ENCODE data around the gene CLMN.
A peak's percentile ranks its signal among the peaks of the same experiment; 100 is the strongest.

Gene CLMN

DNA sequence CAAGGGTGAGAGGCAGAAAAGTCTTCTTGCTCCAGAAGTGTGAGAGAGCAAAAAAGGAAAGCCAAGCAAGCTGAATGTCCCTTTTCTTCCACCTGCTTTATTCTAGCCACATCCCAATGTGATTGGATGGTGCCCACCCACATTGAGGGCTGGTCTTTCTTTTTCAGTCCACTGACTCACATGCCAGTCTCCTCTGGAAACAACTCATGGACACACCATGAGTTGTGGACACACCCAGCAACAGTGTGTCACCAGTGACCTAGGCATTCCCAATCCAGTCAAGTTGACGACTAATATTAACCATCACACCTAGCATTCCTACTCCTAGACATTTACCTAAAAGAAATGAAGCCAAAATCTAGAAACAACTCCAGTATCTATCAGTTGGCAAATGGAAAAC is 155.2 kb downstream of the CLMN start:
- Histone ChIP-seq H3K4me1 (ENCODE audit: control insufficient read depth, insufficient read depth, low read length) (peaks cover 3% of the 10 kb centered on the region), H3K9me3 (ENCODE audit: control insufficient read depth, insufficient read depth, low read length) (no peaks in the 10 kb centered on the region), H3K27me3 (ENCODE audit: control insufficient read depth, insufficient read depth, low read length) (no peaks in the 10 kb centered on the region), H3K9ac (ENCODE audit: low read depth, low read length) (no peak overlapping the region), H3K36me3 (ENCODE audit: control insufficient read depth, insufficient read depth, low read length) (no peaks in the 10 kb centered on the region), H3K4me3 (ENCODE audit: low read depth, low read length) (no peak overlapping the region)

DNA sequence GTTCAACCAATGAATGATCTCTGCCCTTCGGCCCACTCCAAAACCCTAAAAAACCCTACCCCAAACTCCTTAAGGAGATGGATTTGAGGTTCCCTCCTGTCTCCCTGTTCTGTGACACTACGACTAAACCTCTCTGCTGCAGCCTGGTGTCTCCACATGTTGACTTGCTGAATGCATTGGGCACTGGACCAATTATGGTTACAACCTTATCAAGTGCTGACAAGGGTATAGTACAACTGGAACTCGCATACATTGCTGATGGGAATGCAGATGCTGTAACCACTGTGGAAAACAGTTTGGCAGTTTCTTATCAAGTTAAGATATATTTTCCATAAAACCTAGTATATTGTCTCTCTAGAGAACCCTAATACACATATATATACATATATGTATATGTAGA is 156.0 kb downstream of the CLMN start:
- no peak overlapping the region for H3K4me3 ChIP-seq (ENCODE audit: low read depth, low read length)
- no peak overlapping the region for H3K9ac ChIP-seq (ENCODE audit: low read depth, low read length)
- no peaks in the 10 kb centered on the region for H3K27me3 ChIP-seq (ENCODE audit: control insufficient read depth, insufficient read depth, low read length)
- no peaks in the 10 kb centered on the region for H3K36me3 ChIP-seq (ENCODE audit: control insufficient read depth, insufficient read depth, low read length)
- H3K9me3 ChIP-seq (ENCODE audit: control insufficient read depth, insufficient read depth, low read length): no peaks in the 10 kb centered on the region
- peaks cover 3% of the 10 kb centered on the region for H3K4me1 ChIP-seq (ENCODE audit: control insufficient read depth, insufficient read depth, low read length)

GRCh38 chr14:95163132-95163531 is 156.6 kb downstream of the CLMN start:
- Histone ChIP-seq H3K27me3 (ENCODE audit: control insufficient read depth, insufficient read depth, low read length) (no peaks in the 10 kb centered on the region), H3K4me3 (ENCODE audit: low read depth, low read length) (no peak overlapping the region), H3K9ac (ENCODE audit: low read depth, low read length) (no peak overlapping the region), H3K4me1 (ENCODE audit: control insufficient read depth, insufficient read depth, low read length) (peaks cover 3% of the 10 kb centered on the region), H3K9me3 (ENCODE audit: control insufficient read depth, insufficient read depth, low read length) (no peaks in the 10 kb centered on the region), H3K36me3 (ENCODE audit: control insufficient read depth, insufficient read depth, low read length) (no peaks in the 10 kb centered on the region)

DNA sequence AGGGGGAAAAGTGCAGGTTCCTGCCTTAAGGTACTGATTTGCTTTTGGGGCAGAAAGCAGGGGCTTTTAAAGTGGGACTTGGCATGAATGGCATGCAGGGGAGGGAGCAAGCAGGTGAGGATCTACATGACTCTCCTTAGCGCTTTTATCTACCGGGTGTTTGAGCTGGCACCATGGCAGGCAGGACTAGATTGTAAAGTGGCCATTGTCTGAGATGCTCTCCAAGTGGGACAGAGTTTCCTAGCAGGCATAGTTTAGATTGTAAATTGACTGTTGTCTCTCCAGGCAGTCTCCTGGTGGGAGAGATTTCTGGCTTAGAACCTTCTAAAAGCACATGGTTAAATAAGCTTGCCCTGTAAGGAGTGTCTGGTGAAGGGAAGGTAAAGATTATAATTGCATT is 157.1 kb downstream of the CLMN start:
- Histone ChIP-seq H3K4me3 (ENCODE audit: low read depth, low read length) (no peak overlapping the region), H3K9ac (ENCODE audit: low read depth, low read length) (no peak overlapping the region), H3K9me3 (ENCODE audit: control insufficient read depth, insufficient read depth, low read length) (no peaks in the 10 kb centered on the region), H3K27me3 (ENCODE audit: control insufficient read depth, insufficient read depth, low read length) (no peaks in the 10 kb centered on the region), H3K4me1 (ENCODE audit: control insufficient read depth, insufficient read depth, low read length) (peaks cover 3% of the 10 kb centered on the region), H3K36me3 (ENCODE audit: control insufficient read depth, insufficient read depth, low read length) (no peaks in the 10 kb centered on the region)

- no peaks in the 10 kb centered on the region for H3K27me3 ChIP-seq (ENCODE audit: control insufficient read depth, insufficient read depth, low read length)
- H3K36me3 ChIP-seq (ENCODE audit: control insufficient read depth, insufficient read depth, low read length): no peaks in the 10 kb centered on the region
- no peaks in the 10 kb centered on the region for H3K9me3 ChIP-seq (ENCODE audit: control insufficient read depth, insufficient read depth, low read length)
- peak within 1 kb of the TSS; percentile 91 for H3K4me3 ChIP-seq (ENCODE audit: low read depth, low read length)
- H3K4me1 ChIP-seq (ENCODE audit: control insufficient read depth, insufficient read depth, low read length): no peaks in the 10 kb centered on the region
- peak within 1 kb of the TSS; percentile 95 for H3K9ac ChIP-seq (ENCODE audit: low read depth, low read length)
Measured at GRCh38 chr14:95157327-95158189, 162.2 kb downstream of the CLMN start, which contains the start of gene DICER1. DICER1 (minus strand) TSS chr14:95157529; CDS start chr14:95133458, 24,071 bp downstream.

- no peaks in the 10 kb centered on the region for H3K27me3 ChIP-seq (ENCODE audit: control insufficient read depth, insufficient read depth, low read length)
- H3K36me3 ChIP-seq (ENCODE audit: control insufficient read depth, insufficient read depth, low read length): no peaks in the 10 kb centered on the region
- peak overlapping the region; percentile 62 for H3K9ac ChIP-seq (ENCODE audit: low read depth, low read length)
- H3K4me1 ChIP-seq (ENCODE audit: control insufficient read depth, insufficient read depth, low read length): peaks cover under 1% of the 10 kb centered on the region
- H3K9me3 ChIP-seq (ENCODE audit: control insufficient read depth, insufficient read depth, low read length): no peaks in the 10 kb centered on the region
- H3K4me3 ChIP-seq (ENCODE audit: low read depth, low read length): peak overlapping the region; percentile 91
Measured at GRCh38 chr14:95157048-95157326, 162.7 kb downstream of the CLMN start.

DNA sequence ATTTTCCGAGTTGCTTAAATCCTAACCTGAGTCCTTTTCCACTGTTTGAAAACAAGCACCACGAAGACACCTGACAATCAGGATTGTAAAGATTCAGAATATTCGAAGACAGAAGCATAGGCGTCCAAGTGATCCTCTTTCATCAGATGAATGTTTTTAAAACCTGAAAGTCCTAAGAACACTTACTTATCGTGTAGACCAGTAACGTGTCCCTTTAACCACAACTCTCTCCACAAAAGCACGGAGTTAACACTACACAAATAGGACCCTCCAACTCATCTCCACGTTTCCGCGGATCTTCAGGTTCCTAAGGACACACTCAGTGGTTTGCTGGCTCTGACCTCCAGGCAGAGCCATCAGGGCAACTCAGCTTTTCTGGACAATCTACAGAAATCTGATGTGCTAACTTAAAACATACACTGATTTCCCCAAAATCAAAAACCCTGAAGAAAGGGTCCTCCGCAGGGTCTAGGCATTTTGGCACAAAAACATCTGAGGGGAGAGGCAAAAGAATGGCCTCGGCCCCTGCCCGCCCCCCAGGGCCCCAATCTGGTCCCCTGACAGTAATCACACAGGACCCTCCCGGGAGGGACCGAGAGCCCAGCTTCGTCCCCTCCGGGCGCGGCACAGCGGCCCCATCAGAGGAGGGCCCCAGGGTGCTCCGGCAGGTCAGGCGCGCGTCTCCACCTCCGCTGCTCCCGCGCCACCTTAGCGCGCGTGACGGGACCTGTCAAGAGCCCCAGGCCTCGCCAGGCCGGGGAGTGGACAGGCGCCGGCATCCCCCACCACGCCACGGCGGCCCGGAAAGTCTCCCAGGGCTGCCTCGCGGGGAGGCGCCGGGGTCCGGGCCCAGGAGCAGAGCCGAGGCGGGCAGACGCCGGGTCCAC is 163.3 kb downstream of the CLMN start:
- Histone ChIP-seq H3K27me3 (ENCODE audit: control insufficient read depth, insufficient read depth, low read length) (no peaks in the 10 kb centered on the region), H3K4me1 (ENCODE audit: control insufficient read depth, insufficient read depth, low read length) (peaks cover 4% of the 10 kb centered on the region), H3K9me3 (ENCODE audit: control insufficient read depth, insufficient read depth, low read length) (no peaks in the 10 kb centered on the region), H3K36me3 (ENCODE audit: control insufficient read depth, insufficient read depth, low read length) (no peaks in the 10 kb centered on the region), H3K9ac (ENCODE audit: low read depth, low read length) (peak overlapping the region; percentile 62), H3K4me3 (ENCODE audit: low read depth, low read length) (peak overlapping the region; percentile 91)

GRCh38 chr14:95155045-95155444 is 164.7 kb downstream of the CLMN start:
- no peak overlapping the region for H3K9ac ChIP-seq (ENCODE audit: low read depth, low read length)
- no peaks in the 10 kb centered on the region for H3K36me3 ChIP-seq (ENCODE audit: control insufficient read depth, insufficient read depth, low read length)
- no peaks in the 10 kb centered on the region for H3K27me3 ChIP-seq (ENCODE audit: control insufficient read depth, insufficient read depth, low read length)
- peak overlapping the region; percentile 23 for H3K4me3 ChIP-seq (ENCODE audit: low read depth, low read length)
- H3K4me1 ChIP-seq (ENCODE audit: control insufficient read depth, insufficient read depth, low read length): peaks cover 4% of the 10 kb centered on the region
- H3K9me3 ChIP-seq (ENCODE audit: control insufficient read depth, insufficient read depth, low read length): no peaks in the 10 kb centered on the region

- Histone ChIP-seq H3K4me3 (ENCODE audit: low read depth, low read length) (no peak overlapping the region), H3K4me1 (ENCODE audit: control insufficient read depth, insufficient read depth, low read length) (peaks cover 4% of the 10 kb centered on the region), H3K9ac (ENCODE audit: low read depth, low read length) (no peak overlapping the region)
Measured at GRCh38 chr14:95153866-95154265, 165.8 kb downstream of the CLMN start.

DNA sequence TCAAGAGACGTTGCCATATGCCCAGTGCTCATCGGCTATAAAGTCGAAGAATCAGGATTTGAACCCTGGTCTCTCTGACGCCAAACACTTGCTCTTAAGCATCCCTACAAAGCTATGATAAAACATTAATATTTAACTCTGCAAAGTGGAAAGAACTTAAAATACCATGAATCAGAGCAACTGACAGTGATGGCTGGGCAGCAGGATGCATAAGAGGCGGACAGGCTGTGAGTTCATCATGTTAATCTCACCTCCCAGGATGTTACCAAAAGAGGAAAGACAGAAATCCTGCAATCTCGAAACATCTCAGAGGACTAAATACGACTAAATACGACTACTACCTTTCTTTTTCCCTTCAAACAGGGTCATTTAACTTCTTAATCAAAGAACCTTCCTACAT is 168.1 kb downstream of the CLMN start:
- H3K4me1 ChIP-seq (ENCODE audit: control insufficient read depth, insufficient read depth, low read length): peaks cover 17% of the 10 kb centered on the region
- H3K36me3 ChIP-seq (ENCODE audit: control insufficient read depth, insufficient read depth, low read length): no peaks in the 10 kb centered on the region
- no peak overlapping the region for H3K4me3 ChIP-seq (ENCODE audit: low read depth, low read length)
- no peak overlapping the region for H3K9ac ChIP-seq (ENCODE audit: low read depth, low read length)
- no peaks in the 10 kb centered on the region for H3K9me3 ChIP-seq (ENCODE audit: control insufficient read depth, insufficient read depth, low read length)
- H3K27me3 ChIP-seq (ENCODE audit: control insufficient read depth, insufficient read depth, low read length): no peaks in the 10 kb centered on the region

More at GRCh38 chr14:95153866-95154265, 165.8 kb downstream of the CLMN start:
- H3K36me3 ChIP-seq (ENCODE audit: control insufficient read depth, insufficient read depth, low read length): no peaks in the 10 kb centered on the region
- H3K27me3 ChIP-seq (ENCODE audit: control insufficient read depth, insufficient read depth, low read length): no peaks in the 10 kb centered on the region
- H3K9me3 ChIP-seq (ENCODE audit: control insufficient read depth, insufficient read depth, low read length): no peaks in the 10 kb centered on the region

DNA sequence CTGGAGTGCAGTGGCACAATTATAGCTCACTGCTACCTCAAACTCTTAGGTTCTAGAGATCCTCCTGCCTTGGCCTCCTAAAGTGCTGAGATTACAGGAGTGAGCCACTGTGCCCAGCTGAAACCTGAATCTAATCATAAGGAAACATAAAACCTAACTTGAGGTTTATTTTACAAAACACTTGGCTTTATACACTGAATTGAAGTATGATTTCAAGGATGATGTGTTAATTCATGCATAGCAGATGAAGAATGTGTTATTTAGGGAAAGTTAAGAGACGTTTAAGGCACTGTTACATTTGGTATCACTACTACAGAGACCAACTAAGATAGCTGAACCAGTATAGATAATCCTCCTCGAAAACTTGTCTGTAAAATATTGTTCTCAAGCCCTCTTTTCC is 168.8 kb downstream of the CLMN start:
- Histone ChIP-seq H3K9ac (ENCODE audit: low read depth, low read length) (no peak overlapping the region), H3K27me3 (ENCODE audit: control insufficient read depth, insufficient read depth, low read length) (no peaks in the 10 kb centered on the region), H3K9me3 (ENCODE audit: control insufficient read depth, insufficient read depth, low read length) (no peaks in the 10 kb centered on the region), H3K4me3 (ENCODE audit: low read depth, low read length) (no peak overlapping the region), H3K4me1 (ENCODE audit: control insufficient read depth, insufficient read depth, low read length) (peaks cover 23% of the 10 kb centered on the region), H3K36me3 (ENCODE audit: control insufficient read depth, insufficient read depth, low read length) (no peaks in the 10 kb centered on the region)

- H3K36me3 ChIP-seq (ENCODE audit: control insufficient read depth, insufficient read depth, low read length): no peaks in the 10 kb centered on the region
- H3K4me1 ChIP-seq (ENCODE audit: control insufficient read depth, insufficient read depth, low read length): peaks cover 23% of the 10 kb centered on the region
- no peak overlapping the region for H3K9ac ChIP-seq (ENCODE audit: low read depth, low read length)
- H3K4me3 ChIP-seq (ENCODE audit: low read depth, low read length): no peak overlapping the region
- H3K9me3 ChIP-seq (ENCODE audit: control insufficient read depth, insufficient read depth, low read length): no peaks in the 10 kb centered on the region
- H3K27me3 ChIP-seq (ENCODE audit: control insufficient read depth, insufficient read depth, low read length): no peaks in the 10 kb centered on the region
Measured at GRCh38 chr14:95149441-95149840, 170.3 kb downstream of the CLMN start.

Measured in iPS-15b (cell line).